ENCODE results near the gene GLYR1.

The GLYR1 gene

GRCh38 chr16:4765511-4766474 lies 81.3 kb downstream of the GLYR1 start:
- no peak for DNase-seq (ENCODE audit: low read depth in 2 of 2)

GRCh38 chr16:4763791-4764190 lies 83.3 kb downstream of the GLYR1 start:
- no peak for DNase-seq (ENCODE audit: low read depth in 2 of 2)

DNA sequence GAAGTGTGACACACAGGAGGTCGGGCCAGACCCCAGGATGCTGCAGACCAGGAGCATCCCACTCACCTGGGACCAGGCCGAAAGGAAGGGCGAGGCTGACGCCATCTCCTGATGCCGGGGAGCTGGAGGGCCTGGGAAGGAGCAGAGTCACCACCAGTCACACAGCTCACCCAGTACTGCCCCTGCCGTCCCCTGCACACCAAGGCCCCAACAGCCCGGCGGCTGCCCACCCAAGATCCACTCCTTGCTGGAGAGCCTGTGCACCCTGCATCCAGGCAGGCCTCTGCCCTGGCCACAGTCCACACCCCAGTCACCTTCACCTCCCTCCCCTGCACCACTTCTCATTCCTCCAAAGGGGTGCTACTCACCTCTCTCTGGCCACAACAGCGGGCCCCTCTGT lies 84.9 kb downstream of the GLYR1 start:
- no peak for DNase-seq (ENCODE audit: low read depth in 2 of 2)

- DNase-seq (ENCODE audit: low read depth in 2 of 2), result no peak
These were observed 86.7 kb downstream of the GLYR1 start for GRCh38 chr16:4760221-4760910.

GRCh38 chr16:4755687-4756086 lies 91.4 kb downstream of the GLYR1 start:
- DNase-seq (ENCODE audit: low read depth in 2 of 2), result no peak

GRCh38 chr16:4754865-4755264 lies 92.2 kb downstream of the GLYR1 start:
- no peak for DNase-seq (ENCODE audit: low read depth in 2 of 2)

DNA sequence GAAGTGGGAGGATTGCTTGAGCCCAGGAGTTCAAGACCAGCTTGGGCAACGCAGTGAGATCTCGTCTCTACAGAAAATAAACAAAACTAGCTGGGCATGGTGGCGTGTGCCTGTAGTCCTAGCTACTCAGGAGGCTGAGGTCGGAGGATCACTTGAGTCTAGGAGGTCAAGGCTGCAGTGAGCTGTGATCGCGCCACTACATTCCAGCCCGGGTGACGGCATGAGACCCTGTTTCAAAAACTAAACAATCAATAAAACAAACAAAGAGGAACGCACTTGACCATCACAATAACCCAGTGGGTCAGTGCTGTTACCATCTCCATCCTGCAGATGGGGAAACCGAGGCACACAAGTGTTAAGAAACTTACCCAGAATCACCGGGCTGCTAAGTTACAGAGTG lies 93.9 kb downstream of the GLYR1 start:
- DNase-seq (ENCODE audit: low read depth in 2 of 2), result no peak

All from stimulated activated CD4-positive, alpha-beta T cell treated with anti-CD3 and anti-CD28 coated beads, Interleukin-4, amount 100 ng/mL, for 48 hours (primary cell).